Prostate gland (tissue), 2 donors: ENCODE measurements around the gene PTGER4.

Source experiments
- POLR2A ChIP-seq: fragments of 450-650 bp; IDR thresholded peaks from one replicate; pipeline ENCODE4 v1.6.1; 2016; ENCODE audit warnings: antibody characterized with exemption, mild to moderate bottlenecking
- TF ChIP-seq, protein P1 (sequence below), 4 experiments: fragments of 200-600 bp in 2 of 4; fragments of 450-650 bp in 2 of 4; sonication (generic) in 2 of 4; IDR thresholded peaks; 1 replicate in 3 of 4; 2 replicates in 1 of 4; pipeline ENCODE4 v1.5.1; 2016 to 2019; ENCODE audit warnings: antibody characterized with exemption in 4 of 4, mild to moderate bottlenecking in 2 of 4, moderate library complexity in 2 of 4

DNA sequence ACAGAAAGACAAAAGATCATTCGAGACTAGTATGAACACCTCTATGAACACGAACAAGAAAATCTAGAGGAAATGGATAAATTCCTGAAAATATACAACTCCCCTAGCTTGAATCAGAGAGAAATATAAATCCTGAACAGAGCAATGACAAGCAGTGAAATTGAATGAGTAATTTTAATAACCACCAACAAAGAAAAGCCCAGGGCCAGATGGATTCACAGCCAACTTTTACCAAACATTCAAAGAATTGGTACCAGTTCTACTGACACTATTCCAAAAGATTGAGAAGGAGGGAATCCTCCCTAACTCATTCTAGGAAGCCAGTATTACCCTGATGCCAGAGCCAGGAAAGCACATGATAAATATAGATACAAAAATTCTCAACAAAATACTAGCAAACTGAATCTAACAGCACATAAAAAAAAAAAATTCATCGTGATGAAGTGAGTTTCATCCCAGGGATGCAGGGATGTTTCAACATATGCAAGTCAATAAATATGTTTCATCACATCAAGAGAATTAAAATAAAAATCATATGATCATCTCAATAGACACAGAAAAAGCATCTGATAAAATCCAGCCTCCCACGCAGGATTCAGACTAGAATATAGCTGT is 25.2 kb upstream of the PTGER4 start:
- no peak for TF ChIP-seq POLR2A
- TF ChIP-seq, protein P1, sequence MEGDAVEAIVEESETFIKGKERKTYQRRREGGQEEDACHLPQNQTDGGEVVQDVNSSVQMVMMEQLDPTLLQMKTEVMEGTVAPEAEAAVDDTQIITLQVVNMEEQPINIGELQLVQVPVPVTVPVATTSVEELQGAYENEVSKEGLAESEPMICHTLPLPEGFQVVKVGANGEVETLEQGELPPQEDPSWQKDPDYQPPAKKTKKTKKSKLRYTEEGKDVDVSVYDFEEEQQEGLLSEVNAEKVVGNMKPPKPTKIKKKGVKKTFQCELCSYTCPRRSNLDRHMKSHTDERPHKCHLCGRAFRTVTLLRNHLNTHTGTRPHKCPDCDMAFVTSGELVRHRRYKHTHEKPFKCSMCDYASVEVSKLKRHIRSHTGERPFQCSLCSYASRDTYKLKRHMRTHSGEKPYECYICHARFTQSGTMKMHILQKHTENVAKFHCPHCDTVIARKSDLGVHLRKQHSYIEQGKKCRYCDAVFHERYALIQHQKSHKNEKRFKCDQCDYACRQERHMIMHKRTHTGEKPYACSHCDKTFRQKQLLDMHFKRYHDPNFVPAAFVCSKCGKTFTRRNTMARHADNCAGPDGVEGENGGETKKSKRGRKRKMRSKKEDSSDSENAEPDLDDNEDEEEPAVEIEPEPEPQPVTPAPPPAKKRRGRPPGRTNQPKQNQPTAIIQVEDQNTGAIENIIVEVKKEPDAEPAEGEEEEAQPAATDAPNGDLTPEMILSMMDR (IDR thresholded peaks at IDR 0.05): no peak
